ENCODE measurements around the gene IRF1.
"Not testable (repeated sequence)": the region's sequence is repeated elsewhere in the genome, so short reads cannot be mapped to it uniquely, and the experiment has no call there.

IRF1 gene

GRCh38 chr5:132438267-132438645 is 52.3 kb downstream of the IRF1 start:
- DNase-seq: not testable (repeated sequence)

- no peak for DNase-seq
These were observed 52.8 kb downstream of the IRF1 start for GRCh38 chr5:132437604-132438266.

- DNase-seq: no peak
These were observed 53.6 kb downstream of the IRF1 start for GRCh38 chr5:132436936-132437335.

- no peak for DNase-seq
These were observed 54.7 kb downstream of the IRF1 start for GRCh38 chr5:132435886-132436285.

- DNase-seq: no peak
These were observed 55.1 kb downstream of the IRF1 start for GRCh38 chr5:132435447-132435846.

- DNase-seq: no peak
These were observed 55.9 kb downstream of the IRF1 start for GRCh38 chr5:132434416-132435286.

GRCh38 chr5:132433141-132433540 is 57.4 kb downstream of the IRF1 start:
- DNase-seq: no peak

- no peak for DNase-seq
These were observed 58.9 kb downstream of the IRF1 start for GRCh38 chr5:132431632-132432031.

Measured in right kidney (tissue), 1 donor.